PC-3 (cell line): Measurements from ENCODE around the gene PCDH9.

Experiments
- CTCF ChIP-seq: fragments of 300-600 bp; sonication (generic); conservative IDR thresholded peaks from 2 replicates; pipeline ENCODE4 v1.5.1; 2017; ENCODE audit warnings: antibody characterized with exemption, low read depth, mild to moderate bottlenecking, low read length
- EZH2 ChIP-seq: fragments of 300-600 bp; sonication (generic); IDR thresholded peaks from one replicate; pipeline ENCODE4 v1.6.1; 2017; ENCODE audit warnings: antibody characterized with exemption, mild to moderate bottlenecking, low read length; ENCODE audit not compliant: unreplicated experiment
- EZH2phosphoT487 ChIP-seq: fragments of 300-600 bp; sonication (generic); IDR thresholded peaks from 2 replicates; pipeline ENCODE4 v1.6.1; 2018; ENCODE audit warnings: mild to moderate bottlenecking, antibody characterized with exemption, low read length, borderline replicate concordance

DNA sequence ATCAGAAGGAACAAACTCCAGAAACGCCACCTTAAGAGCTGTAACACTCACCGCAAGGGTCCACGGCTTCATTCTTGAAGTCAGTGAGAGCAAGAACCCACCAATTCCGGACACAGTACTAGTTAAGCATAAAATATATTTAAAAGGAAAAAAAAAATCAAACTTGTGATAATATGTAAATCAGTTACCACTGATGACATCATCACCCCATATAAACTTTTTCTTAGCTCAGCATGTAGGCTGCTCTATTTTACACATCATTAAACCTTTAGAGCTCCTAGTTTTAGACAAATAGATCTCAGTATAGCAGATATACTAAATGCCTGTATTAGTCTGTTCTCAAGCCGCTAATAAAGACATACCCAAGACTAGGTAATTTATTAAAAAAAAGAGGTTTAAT, 668.1 kb downstream of the PCDH9 start:
- TF ChIP-seq CTCF, result no peak
- no peak for TF ChIP-seq EZH2phosphoT487
- no peak for TF ChIP-seq EZH2
